Measurements from ENCODE around the gene HDGF. TPM values are rescaled to one million over a fixed set of nuclear protein-coding genes. Genes with fewer than 3 reads are reported as not detected.

HDGF gene
- total RNA-seq, 2 donors from 2014 or later, result 493 to 495 TPM

GRCh38 chr1:156721131-156721530 lies 30.3 kb downstream of the HDGF start:
- H3K36me3 ChIP-seq (ENCODE audit: control insufficient read depth, insufficient read depth, low read length), result peaks cover 47% of the 10 kb centered on the region
- Mint-ChIP-seq H3K27me3 (ENCODE audit: insufficient read depth) (no peaks in the 10 kb centered on the region), H3K27ac (peak overlapping the region; percentile 44), H3K4me1 (no peaks in the 10 kb centered on the region), H3K4me3 (no peak overlapping the region), H3K9me3 (no peaks in the 10 kb centered on the region), H3K36me3 (ENCODE audit: low read depth) (peaks cover 37% of the 10 kb centered on the region)
- DNase-seq, result no peak
- no peak overlapping the region for H3K4me3 ChIP-seq (ENCODE audit: low read length)
- H3K27me3 ChIP-seq (ENCODE audit: control insufficient read depth, insufficient read depth, low read length, poor library complexity, severe bottlenecking), result no peaks in the 10 kb centered on the region
- H3K9ac ChIP-seq (ENCODE audit: extremely low read depth, low read length, poor library complexity, severe bottlenecking), result no peak overlapping the region
- no peak overlapping the region for H3K27ac ChIP-seq (ENCODE audit: low read depth, low read length)
- H3K9me3 ChIP-seq (ENCODE audit: control insufficient read depth, low read length), result no peaks in the 10 kb centered on the region
- no peak for TF ChIP-seq CTCF (conservative IDR thresholded peaks at IDR 0.05)
- 89 to 91% methylated on average over 2 of the region's 2 CpGs for WGBS, 2 experiments (ENCODE audit: insufficient coverage in 1 of 2, insufficient read length in 1 of 2)
- peaks cover 5% of the 10 kb centered on the region for H3K4me1 ChIP-seq (ENCODE audit: control insufficient read depth, insufficient read depth, low read length)

DNA sequence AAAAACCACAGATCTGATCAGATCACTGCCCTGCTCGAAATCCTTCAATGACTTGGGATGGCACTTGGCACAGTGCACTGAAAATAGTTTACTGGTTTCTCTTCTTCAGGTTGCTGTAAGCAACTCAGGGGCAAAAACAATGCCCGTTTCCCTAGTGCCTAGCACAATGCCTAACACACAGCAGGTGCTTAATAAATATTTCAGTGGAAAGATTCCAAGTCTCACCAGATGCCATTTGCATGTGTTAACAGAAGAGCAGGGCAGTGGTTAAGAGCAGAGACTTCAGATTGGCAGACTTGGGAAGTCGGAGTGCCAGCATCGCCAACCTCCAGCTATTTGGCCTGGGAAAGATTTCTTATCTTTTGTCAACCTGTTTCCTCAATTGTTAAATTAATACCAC lies 34.1 kb downstream of the HDGF start:
- H3K36me3 ChIP-seq (ENCODE audit: control insufficient read depth, insufficient read depth, low read length), result peaks cover 16% of the 10 kb centered on the region
- H3K27ac Mint-ChIP-seq, result no peak overlapping the region
- H3K27me3 ChIP-seq (ENCODE audit: control insufficient read depth, insufficient read depth, low read length, poor library complexity, severe bottlenecking), result no peaks in the 10 kb centered on the region
- WGBS, 2 experiments (ENCODE audit: insufficient coverage in 1 of 2, insufficient read length in 1 of 2), result 79 to 90% methylated on average over 4 of the region's 4 CpGs
- H3K27me3 Mint-ChIP-seq (ENCODE audit: insufficient read depth), result no peaks in the 10 kb centered on the region
- no peak overlapping the region for H3K4me3 Mint-ChIP-seq
- no peak overlapping the region for H3K27ac ChIP-seq (ENCODE audit: low read depth, low read length)
- no peak for TF ChIP-seq CTCF (conservative IDR thresholded peaks at IDR 0.05)
- H3K9ac ChIP-seq (ENCODE audit: extremely low read depth, low read length, poor library complexity, severe bottlenecking), result no peak overlapping the region
- peaks cover 14% of the 10 kb centered on the region for H3K36me3 Mint-ChIP-seq (ENCODE audit: low read depth)
- no peak for DNase-seq
- H3K4me3 ChIP-seq (ENCODE audit: low read length), result no peak overlapping the region
- H3K4me1 Mint-ChIP-seq, result peaks cover 2% of the 10 kb centered on the region
- no peaks in the 10 kb centered on the region for H3K4me1 ChIP-seq (ENCODE audit: control insufficient read depth, insufficient read depth, low read length)
- H3K9me3 ChIP-seq (ENCODE audit: control insufficient read depth, low read length), result no peaks in the 10 kb centered on the region
- no peaks in the 10 kb centered on the region for H3K9me3 Mint-ChIP-seq

GRCh38 chr1:156714830-156715229 lies 36.6 kb downstream of the HDGF start:
- no peaks in the 10 kb centered on the region for H3K27me3 ChIP-seq (ENCODE audit: control insufficient read depth, insufficient read depth, low read length, poor library complexity, severe bottlenecking)
- no peaks in the 10 kb centered on the region for H3K9me3 Mint-ChIP-seq
- TF ChIP-seq CTCF (conservative IDR thresholded peaks at IDR 0.05), result no peak
- peaks cover 6% of the 10 kb centered on the region for H3K4me1 ChIP-seq (ENCODE audit: control insufficient read depth, insufficient read depth, low read length)
- no peak overlapping the region for H3K27ac Mint-ChIP-seq
- H3K36me3 Mint-ChIP-seq (ENCODE audit: low read depth), result no peaks in the 10 kb centered on the region
- 94 to 96% methylated on average over 3 of the region's 3 CpGs for WGBS, 2 experiments (ENCODE audit: insufficient coverage in 1 of 2, insufficient read length in 1 of 2)
- H3K9ac ChIP-seq (ENCODE audit: extremely low read depth, low read length, poor library complexity, severe bottlenecking), result no peak overlapping the region
- H3K4me3 ChIP-seq (ENCODE audit: low read length), result no peak overlapping the region
- no peak overlapping the region for H3K4me3 Mint-ChIP-seq
- DNase-seq, result no peak
- no peaks in the 10 kb centered on the region for H3K36me3 ChIP-seq (ENCODE audit: control insufficient read depth, insufficient read depth, low read length)
- peaks cover 14% of the 10 kb centered on the region for H3K4me1 Mint-ChIP-seq
- H3K27me3 Mint-ChIP-seq (ENCODE audit: insufficient read depth), result no peaks in the 10 kb centered on the region
- no peaks in the 10 kb centered on the region for H3K9me3 ChIP-seq (ENCODE audit: control insufficient read depth, low read length)
- H3K27ac ChIP-seq (ENCODE audit: low read depth, low read length), result no peak overlapping the region
